ENCODE measurements around the gene ZNF280B.

The ZNF280B gene

DNA sequence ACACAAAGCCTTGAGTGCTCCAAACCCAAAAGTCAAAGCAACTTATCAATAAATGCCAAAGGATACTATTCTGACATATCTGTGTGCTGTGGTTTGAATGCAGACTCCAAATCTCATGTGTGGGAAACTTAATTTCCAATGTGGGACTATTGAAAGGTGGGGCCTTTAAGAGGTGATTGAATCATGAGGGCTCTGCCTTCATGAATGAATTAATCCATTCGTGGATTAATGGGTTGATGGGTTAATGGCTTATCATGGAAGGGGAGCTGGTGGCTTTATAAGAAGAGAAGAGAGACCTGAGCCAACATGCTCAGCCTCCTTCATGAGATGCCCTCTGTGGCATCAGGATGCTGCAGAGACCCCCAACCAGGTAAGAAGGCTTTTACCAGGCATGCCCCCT is 28.4 kb upstream of the ZNF280B start:
- ATAC-seq, result no peak
- TF ChIP-seq BACH2 (CRISPR knock-in tag; IDR thresholded peaks at IDR 0.05; ENCODE audit: borderline replicate concordance) (no peak), ARNTL (CRISPR knock-in tag; IDR thresholded peaks at IDR 0.05; ENCODE audit: borderline replicate concordance, low read depth) (no peak), ZNF8 (CRISPR knock-in tag; IDR thresholded peaks at IDR 0.05) (no peak), ZFP3 (CRISPR knock-in tag; IDR thresholded peaks at IDR 0.05) (no peak), ISL1 (CRISPR knock-in tag; IDR thresholded peaks at IDR 0.05) (no peak)
- TF ChIP-seq, protein P1, sequence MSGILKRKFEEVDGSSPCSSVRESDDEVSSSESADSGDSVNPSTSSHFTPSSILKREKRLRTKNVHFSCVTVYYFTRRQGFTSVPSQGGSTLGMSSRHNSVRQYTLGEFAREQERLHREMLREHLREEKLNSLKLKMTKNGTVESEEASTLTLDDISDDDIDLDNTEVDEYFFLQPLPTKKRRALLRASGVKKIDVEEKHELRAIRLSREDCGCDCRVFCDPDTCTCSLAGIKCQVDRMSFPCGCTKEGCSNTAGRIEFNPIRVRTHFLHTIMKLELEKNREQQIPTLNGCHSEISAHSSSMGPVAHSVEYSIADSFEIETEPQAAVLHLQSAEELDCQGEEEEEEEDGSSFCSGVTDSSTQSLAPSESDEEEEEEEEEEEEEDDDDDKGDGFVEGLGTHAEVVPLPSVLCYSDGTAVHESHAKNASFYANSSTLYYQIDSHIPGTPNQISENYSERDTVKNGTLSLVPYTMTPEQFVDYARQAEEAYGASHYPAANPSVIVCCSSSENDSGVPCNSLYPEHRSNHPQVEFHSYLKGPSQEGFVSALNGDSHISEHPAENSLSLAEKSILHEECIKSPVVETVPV (CRISPR knock-in tag; IDR thresholded peaks at IDR 0.05), result no peak

DNA sequence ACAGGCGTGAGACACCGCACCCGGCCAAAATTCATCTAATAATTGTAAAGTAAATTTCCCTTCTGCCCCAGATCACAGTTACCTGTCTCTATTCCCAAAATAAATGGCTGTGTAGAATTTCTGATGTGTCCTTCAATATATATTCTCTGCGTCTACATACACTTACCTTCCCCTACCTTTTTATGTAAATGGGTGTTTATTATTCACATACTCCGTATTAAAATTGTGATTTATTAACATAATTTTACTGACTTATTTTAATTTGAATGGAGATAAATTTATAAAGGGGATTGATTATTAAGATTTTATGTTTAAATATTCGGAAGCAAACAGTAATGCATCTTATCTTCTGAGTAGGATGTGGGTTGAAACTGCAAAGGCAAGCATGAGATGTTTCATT is 28.0 kb upstream of the ZNF280B start:
- ATAC-seq, result no peak
- no peak for TF ChIP-seq ZC3H10 (CRISPR knock-in tag; IDR thresholded peaks at IDR 0.05)
- TF ChIP-seq CSDC2 (CRISPR knock-in tag; IDR thresholded peaks at IDR 0.05), result no peak
- TF ChIP-seq PPARA (CRISPR knock-in tag; IDR thresholded peaks at IDR 0.05; ENCODE audit: borderline replicate concordance), result no peak
- TF ChIP-seq, protein P2, sequence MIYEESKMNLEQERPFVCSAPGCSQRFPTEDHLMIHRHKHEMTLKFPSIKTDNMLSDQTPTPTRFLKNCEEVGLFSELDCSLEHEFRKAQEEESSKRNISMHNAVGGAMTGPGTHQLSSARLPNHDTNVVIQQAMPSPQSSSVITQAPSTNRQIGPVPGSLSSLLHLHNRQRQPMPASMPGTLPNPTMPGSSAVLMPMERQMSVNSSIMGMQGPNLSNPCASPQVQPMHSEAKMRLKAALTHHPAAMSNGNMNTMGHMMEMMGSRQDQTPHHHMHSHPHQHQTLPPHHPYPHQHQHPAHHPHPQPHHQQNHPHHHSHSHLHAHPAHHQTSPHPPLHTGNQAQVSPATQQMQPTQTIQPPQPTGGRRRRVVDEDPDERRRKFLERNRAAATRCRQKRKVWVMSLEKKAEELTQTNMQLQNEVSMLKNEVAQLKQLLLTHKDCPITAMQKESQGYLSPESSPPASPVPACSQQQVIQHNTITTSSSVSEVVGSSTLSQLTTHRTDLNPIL (CRISPR knock-in tag; IDR thresholded peaks at IDR 0.05; ENCODE audit: low read depth), result no peak
- TF ChIP-seq ESRRG (CRISPR knock-in tag; IDR thresholded peaks at IDR 0.05), result no peak
- no peak for TF ChIP-seq ZFP3 (CRISPR knock-in tag; IDR thresholded peaks at IDR 0.05)
- no peak for TF ChIP-seq ZNF8 (CRISPR knock-in tag; IDR thresholded peaks at IDR 0.05)
- TF ChIP-seq, protein P3, sequence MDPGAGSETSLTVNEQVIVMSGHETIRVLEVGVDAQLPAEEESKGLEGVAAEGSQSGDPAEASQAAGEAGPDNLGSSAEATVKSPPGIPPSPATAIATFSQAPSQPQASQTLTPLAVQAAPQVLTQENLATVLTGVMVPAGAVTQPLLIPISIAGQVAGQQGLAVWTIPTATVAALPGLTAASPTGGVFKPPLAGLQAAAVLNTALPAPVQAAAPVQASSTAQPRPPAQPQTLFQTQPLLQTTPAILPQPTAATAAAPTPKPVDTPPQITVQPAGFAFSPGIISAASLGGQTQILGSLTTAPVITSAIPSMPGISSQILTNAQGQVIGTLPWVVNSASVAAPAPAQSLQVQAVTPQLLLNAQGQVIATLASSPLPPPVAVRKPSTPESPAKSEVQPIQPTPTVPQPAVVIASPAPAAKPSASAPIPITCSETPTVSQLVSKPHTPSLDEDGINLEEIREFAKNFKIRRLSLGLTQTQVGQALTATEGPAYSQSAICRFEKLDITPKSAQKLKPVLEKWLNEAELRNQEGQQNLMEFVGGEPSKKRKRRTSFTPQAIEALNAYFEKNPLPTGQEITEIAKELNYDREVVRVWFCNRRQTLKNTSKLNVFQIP (CRISPR knock-in tag; IDR thresholded peaks at IDR 0.05; ENCODE audit: borderline replicate concordance, low read depth), result no peak
- TF ChIP-seq, protein P4, sequence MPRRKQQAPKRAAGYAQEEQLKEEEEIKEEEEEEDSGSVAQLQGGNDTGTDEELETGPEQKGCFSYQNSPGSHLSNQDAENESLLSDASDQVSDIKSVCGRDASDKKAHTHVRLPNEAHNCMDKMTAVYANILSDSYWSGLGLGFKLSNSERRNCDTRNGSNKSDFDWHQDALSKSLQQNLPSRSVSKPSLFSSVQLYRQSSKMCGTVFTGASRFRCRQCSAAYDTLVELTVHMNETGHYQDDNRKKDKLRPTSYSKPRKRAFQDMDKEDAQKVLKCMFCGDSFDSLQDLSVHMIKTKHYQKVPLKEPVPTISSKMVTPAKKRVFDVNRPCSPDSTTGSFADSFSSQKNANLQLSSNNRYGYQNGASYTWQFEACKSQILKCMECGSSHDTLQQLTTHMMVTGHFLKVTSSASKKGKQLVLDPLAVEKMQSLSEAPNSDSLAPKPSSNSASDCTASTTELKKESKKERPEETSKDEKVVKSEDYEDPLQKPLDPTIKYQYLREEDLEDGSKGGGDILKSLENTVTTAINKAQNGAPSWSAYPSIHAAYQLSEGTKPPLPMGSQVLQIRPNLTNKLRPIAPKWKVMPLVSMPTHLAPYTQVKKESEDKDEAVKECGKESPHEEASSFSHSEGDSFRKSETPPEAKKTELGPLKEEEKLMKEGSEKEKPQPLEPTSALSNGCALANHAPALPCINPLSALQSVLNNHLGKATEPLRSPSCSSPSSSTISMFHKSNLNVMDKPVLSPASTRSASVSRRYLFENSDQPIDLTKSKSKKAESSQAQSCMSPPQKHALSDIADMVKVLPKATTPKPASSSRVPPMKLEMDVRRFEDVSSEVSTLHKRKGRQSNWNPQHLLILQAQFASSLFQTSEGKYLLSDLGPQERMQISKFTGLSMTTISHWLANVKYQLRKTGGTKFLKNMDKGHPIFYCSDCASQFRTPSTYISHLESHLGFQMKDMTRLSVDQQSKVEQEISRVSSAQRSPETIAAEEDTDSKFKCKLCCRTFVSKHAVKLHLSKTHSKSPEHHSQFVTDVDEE (CRISPR knock-in tag; IDR thresholded peaks at IDR 0.05), result no peak
- TF ChIP-seq GLIS3 (CRISPR knock-in tag; IDR thresholded peaks at IDR 0.05), result no peak

DNA sequence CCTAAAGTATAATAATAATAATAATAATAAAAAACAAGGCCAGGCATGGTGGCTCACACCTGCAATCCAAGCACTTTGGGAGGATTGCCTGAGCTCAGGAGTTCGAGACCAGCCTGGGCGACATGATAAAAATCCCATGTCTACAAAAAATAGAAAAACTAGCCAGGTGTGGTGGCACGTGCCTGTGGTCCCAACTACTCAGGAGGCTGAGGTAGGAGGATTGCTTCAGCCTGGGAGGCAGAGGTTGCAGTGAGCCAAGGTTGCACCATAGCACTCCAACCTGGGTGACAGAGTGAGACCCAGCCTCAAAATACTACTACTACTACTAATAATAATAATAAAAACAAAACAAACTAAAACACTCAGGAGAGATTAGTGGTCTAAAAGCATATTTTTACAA is 27.1 kb upstream of the ZNF280B start:
- TF ChIP-seq, protein P1 (CRISPR knock-in tag; IDR thresholded peaks at IDR 0.05), result no peak
- TF ChIP-seq, protein P4 (CRISPR knock-in tag; IDR thresholded peaks at IDR 0.05), result no peak
- no peak for TF ChIP-seq ZFP30 (CRISPR knock-in tag; IDR thresholded peaks at IDR 0.05)
- TF ChIP-seq, protein P3 (CRISPR knock-in tag; IDR thresholded peaks at IDR 0.05; ENCODE audit: borderline replicate concordance, low read depth), result no peak
- no peak for TF ChIP-seq ZNF8 (CRISPR knock-in tag; IDR thresholded peaks at IDR 0.05)
- TF ChIP-seq ZNF565 (CRISPR knock-in tag; conservative IDR thresholded peaks at IDR 0.05; ENCODE audit: low read depth), result no peak
- TF ChIP-seq ZNF70 (CRISPR knock-in tag; IDR thresholded peaks at IDR 0.05), result no peak
- TF ChIP-seq, protein P2 (CRISPR knock-in tag; IDR thresholded peaks at IDR 0.05; ENCODE audit: low read depth), result no peak
- no peak for ATAC-seq
